ENCODE data around the gene BANF2.

The BANF2 gene

GRCh38 chr20:17674722-17675518 lies 24.8 kb upstream of the BANF2 start:
- Histone ChIP-seq H3K18ac (ENCODE audit: low read depth in 1 of 2, low read length in 2 of 2) (no peak overlapping the region), H3K36me3 (ENCODE audit: control insufficient read depth in 1 of 2, insufficient read depth in 2 of 2, low read depth in 1 of 2, low read length in 2 of 2) (peaks cover 38 to 74% of the 10 kb centered on the region in 2 experiments), H3K9me3 (ENCODE audit: control insufficient read depth, low read length) (no peaks in the 10 kb centered on the region), H3K27ac (ENCODE audit: low read length, poor library complexity, severe bottlenecking) (no peak overlapping the region), H2AK5ac (ENCODE audit: low read length, severe bottlenecking) (no peak overlapping the region), H3K9ac (ENCODE audit: low read length) (peak overlapping the region; percentile 0), H3K23ac (ENCODE audit: low read length in 2 of 2) (no peak overlapping the region), H3K4me1 (ENCODE audit: control insufficient read depth, insufficient read depth, low read depth, low read length) (peaks cover 19% of the 10 kb centered on the region), H3K4me3 (ENCODE audit: insufficient read depth in 1 of 2, low read depth in 1 of 2, low read length in 2 of 2) (no peak overlapping the region), H4K91ac (ENCODE audit: low read length) (no peak overlapping the region), H3K14ac (ENCODE audit: low read length in 2 of 2) (no peak overlapping the region), H2BK15ac (ENCODE audit: low read depth, poor library complexity, severe bottlenecking) (no peak overlapping the region), H3K4ac (ENCODE audit: low read depth in 1 of 2, low read length in 2 of 2) (no peak overlapping the region), H4K8ac (ENCODE audit: low read length) (no peak overlapping the region), H3K4me2 (ENCODE audit: low read length, poor library complexity, severe bottlenecking) (no peak overlapping the region), H2BK120ac (ENCODE audit: low read depth, low read length) (no peak overlapping the region), H2BK5ac (ENCODE audit: low read depth, low read length, poor library complexity, severe bottlenecking) (no peak overlapping the region), H3K27me3 (ENCODE audit: control insufficient read depth in 1 of 2, insufficient read depth in 1 of 2, low read length in 2 of 2) (no peaks in the 10 kb centered on the region), H2AFZ (ENCODE audit: low read depth, low read length) (no peak overlapping the region), H2BK12ac (ENCODE audit: low read length in 2 of 2) (no peak overlapping the region), H3K79me1 (replicated peaks; ENCODE audit: low read length, poor library complexity, severe bottlenecking) (peaks cover 1% of the 10 kb centered on the region)
- no peak for DNase-seq
- WGBS, result 91% methylated on average over 9 of the region's 9 CpGs

DNA sequence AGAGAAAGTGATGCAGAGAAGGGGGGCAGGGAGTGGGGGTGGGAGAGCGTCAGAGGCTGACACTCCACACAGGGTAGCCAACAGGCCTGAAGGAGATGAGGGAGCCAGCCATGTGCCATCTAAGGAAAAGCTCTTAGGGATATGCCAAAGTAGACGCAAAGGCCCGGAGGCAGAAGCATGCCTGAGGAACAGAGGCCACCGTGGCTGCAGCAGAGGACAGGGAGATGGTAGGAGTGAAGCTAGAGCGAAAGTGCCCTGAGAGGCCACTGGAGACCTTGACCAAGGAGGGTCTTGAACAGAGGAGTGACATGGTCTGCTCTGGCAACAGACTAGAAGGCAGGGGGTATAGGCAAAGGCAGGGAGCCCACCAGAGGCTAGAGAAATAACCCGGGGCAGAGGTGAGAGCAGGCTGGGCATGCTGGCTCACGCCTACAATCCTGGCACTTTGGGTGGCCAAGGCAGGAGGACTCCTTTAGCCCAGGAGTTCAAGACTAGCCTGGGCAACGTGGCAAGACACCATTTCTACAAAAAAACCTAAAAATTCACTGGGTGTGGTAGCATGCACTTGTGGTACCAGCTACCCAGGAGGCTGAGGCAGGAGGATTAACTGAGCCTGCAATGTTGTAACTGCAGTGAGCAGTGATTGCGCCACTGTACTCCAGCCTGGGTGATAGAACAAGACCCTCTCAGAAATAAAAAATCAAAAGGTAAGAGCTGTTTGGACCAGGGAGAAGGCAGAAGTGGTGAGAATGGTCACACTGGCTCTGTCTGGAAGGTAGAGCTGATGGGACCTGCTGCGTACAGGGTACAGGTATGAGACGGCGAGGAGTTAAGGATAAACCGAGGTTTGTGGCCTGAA lies 24.0 kb upstream of the BANF2 start:
- Histone ChIP-seq H2BK120ac (ENCODE audit: low read depth, low read length) (no peak overlapping the region), H3K4ac (ENCODE audit: low read depth in 1 of 2, low read length in 2 of 2) (no peak overlapping the region), H2BK12ac (ENCODE audit: low read length in 2 of 2) (no peak overlapping the region), H3K79me1 (replicated peaks; ENCODE audit: low read length, poor library complexity, severe bottlenecking) (peaks cover 1% of the 10 kb centered on the region), H3K23ac (ENCODE audit: low read length in 2 of 2) (no peak overlapping the region), H3K4me1 (ENCODE audit: control insufficient read depth, insufficient read depth, low read depth, low read length) (peaks cover 21% of the 10 kb centered on the region), H3K27me3 (ENCODE audit: control insufficient read depth in 1 of 2, insufficient read depth in 1 of 2, low read length in 2 of 2) (no peaks in the 10 kb centered on the region), H3K14ac (ENCODE audit: low read length in 2 of 2) (no peak overlapping the region), H2BK15ac (ENCODE audit: low read depth, poor library complexity, severe bottlenecking) (no peak overlapping the region), H3K18ac (ENCODE audit: low read depth in 1 of 2, low read length in 2 of 2) (peak overlapping the region in 1 of 2 experiments; percentile 18), H4K8ac (ENCODE audit: low read length) (no peak overlapping the region), H4K91ac (ENCODE audit: low read length) (no peak overlapping the region), H3K9ac (ENCODE audit: low read length) (peak overlapping the region; percentile 23), H2AK5ac (ENCODE audit: low read length, severe bottlenecking) (no peak overlapping the region), H3K27ac (ENCODE audit: low read length, poor library complexity, severe bottlenecking) (no peak overlapping the region), H3K4me2 (ENCODE audit: low read length, poor library complexity, severe bottlenecking) (no peak overlapping the region), H3K36me3 (ENCODE audit: control insufficient read depth in 1 of 2, insufficient read depth in 2 of 2, low read depth in 1 of 2, low read length in 2 of 2) (peaks cover 38 to 71% of the 10 kb centered on the region in 2 experiments), H2BK5ac (ENCODE audit: low read depth, low read length, poor library complexity, severe bottlenecking) (no peak overlapping the region), H2AFZ (ENCODE audit: low read depth, low read length) (no peak overlapping the region), H3K9me3 (ENCODE audit: control insufficient read depth, low read length) (no peaks in the 10 kb centered on the region), H3K4me3 (ENCODE audit: insufficient read depth in 1 of 2, low read depth in 1 of 2, low read length in 2 of 2) (no peak overlapping the region)
- DNase-seq, result no peak
- 88% methylated on average over 10 of the region's 13 CpGs for WGBS

- Histone ChIP-seq H2AFZ (ENCODE audit: low read depth, low read length) (no peak overlapping the region), H3K9ac (ENCODE audit: low read length) (peak overlapping the region; percentile 23), H3K36me3 (ENCODE audit: control insufficient read depth in 1 of 2, insufficient read depth in 2 of 2, low read depth in 1 of 2, low read length in 2 of 2) (peaks cover 37 to 65% of the 10 kb centered on the region in 2 experiments), H3K4me1 (ENCODE audit: control insufficient read depth, insufficient read depth, low read depth, low read length) (peaks cover 21% of the 10 kb centered on the region), H4K91ac (ENCODE audit: low read length) (no peak overlapping the region), H3K27ac (ENCODE audit: low read length, poor library complexity, severe bottlenecking) (no peak overlapping the region), H2BK120ac (ENCODE audit: low read depth, low read length) (no peak overlapping the region), H2BK12ac (ENCODE audit: low read length in 2 of 2) (no peak overlapping the region), H3K79me1 (replicated peaks; ENCODE audit: low read length, poor library complexity, severe bottlenecking) (peaks cover 1% of the 10 kb centered on the region), H3K4ac (ENCODE audit: low read depth in 1 of 2, low read length in 2 of 2) (no peak overlapping the region), H3K18ac (ENCODE audit: low read depth in 1 of 2, low read length in 2 of 2) (no peak overlapping the region), H3K4me2 (ENCODE audit: low read length, poor library complexity, severe bottlenecking) (no peak overlapping the region), H2BK15ac (ENCODE audit: low read depth, poor library complexity, severe bottlenecking) (no peak overlapping the region), H2BK5ac (ENCODE audit: low read depth, low read length, poor library complexity, severe bottlenecking) (no peak overlapping the region), H3K4me3 (ENCODE audit: insufficient read depth in 1 of 2, low read depth in 1 of 2, low read length in 2 of 2) (no peak overlapping the region), H2AK5ac (ENCODE audit: low read length, severe bottlenecking) (no peak overlapping the region), H3K23ac (ENCODE audit: low read length in 2 of 2) (no peak overlapping the region), H3K9me3 (ENCODE audit: control insufficient read depth, low read length) (no peaks in the 10 kb centered on the region), H4K8ac (ENCODE audit: low read length) (no peak overlapping the region), H3K27me3 (ENCODE audit: control insufficient read depth in 1 of 2, insufficient read depth in 1 of 2, low read length in 2 of 2) (no peaks in the 10 kb centered on the region), H3K14ac (ENCODE audit: low read length in 2 of 2) (no peak overlapping the region)
- DNase-seq, result no peak
- WGBS, result 100% methylated on average over 3 of the region's 4 CpGs
These were observed 23.4 kb upstream of the BANF2 start for GRCh38 chr20:17676378-17676759.

DNA sequence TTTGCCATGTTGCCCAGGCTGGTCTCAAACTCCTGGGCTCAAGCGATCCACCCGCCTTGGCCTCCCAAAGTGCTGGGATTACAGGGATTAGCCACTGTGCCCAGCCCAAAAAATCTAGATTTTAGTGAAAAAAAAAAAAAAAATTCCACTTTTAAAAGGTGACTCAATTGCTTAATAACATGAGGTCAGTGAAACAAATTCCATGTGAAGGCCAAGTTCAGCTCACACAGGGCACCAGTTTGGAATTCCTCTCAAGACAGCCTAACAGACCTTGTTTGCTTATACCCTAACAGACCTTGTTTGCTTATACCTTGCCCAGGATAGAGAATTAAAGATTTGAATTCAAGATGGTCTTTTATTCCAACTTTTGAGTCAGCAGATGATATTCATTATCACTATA lies 22.8 kb upstream of the BANF2 start:
- Histone ChIP-seq H2BK15ac (ENCODE audit: low read depth, poor library complexity, severe bottlenecking) (no peak overlapping the region), H3K18ac (ENCODE audit: low read depth in 1 of 2, low read length in 2 of 2) (no peak overlapping the region), H2AFZ (ENCODE audit: low read depth, low read length) (no peak overlapping the region), H3K27ac (ENCODE audit: low read length, poor library complexity, severe bottlenecking) (no peak overlapping the region), H3K23ac (ENCODE audit: low read length in 2 of 2) (no peak overlapping the region), H4K91ac (ENCODE audit: low read length) (no peak overlapping the region), H3K4me1 (ENCODE audit: control insufficient read depth, insufficient read depth, low read depth, low read length) (peaks cover 19% of the 10 kb centered on the region), H3K9me3 (ENCODE audit: control insufficient read depth, low read length) (no peaks in the 10 kb centered on the region), H4K8ac (ENCODE audit: low read length) (no peak overlapping the region), H2BK120ac (ENCODE audit: low read depth, low read length) (no peak overlapping the region), H3K79me1 (replicated peaks; ENCODE audit: low read length, poor library complexity, severe bottlenecking) (no peaks in the 10 kb centered on the region), H3K4me2 (ENCODE audit: low read length, poor library complexity, severe bottlenecking) (no peak overlapping the region), H2BK12ac (ENCODE audit: low read length in 2 of 2) (no peak overlapping the region), H3K4ac (ENCODE audit: low read depth in 1 of 2, low read length in 2 of 2) (no peak overlapping the region), H3K9ac (ENCODE audit: low read length) (peak overlapping the region; percentile 23), H2BK5ac (ENCODE audit: low read depth, low read length, poor library complexity, severe bottlenecking) (no peak overlapping the region), H3K14ac (ENCODE audit: low read length in 2 of 2) (no peak overlapping the region), H3K27me3 (ENCODE audit: control insufficient read depth in 1 of 2, insufficient read depth in 1 of 2, low read length in 2 of 2) (no peaks in the 10 kb centered on the region), H3K36me3 (ENCODE audit: control insufficient read depth in 1 of 2, insufficient read depth in 2 of 2, low read depth in 1 of 2, low read length in 2 of 2) (peaks cover 31 to 59% of the 10 kb centered on the region in 2 experiments), H2AK5ac (ENCODE audit: low read length, severe bottlenecking) (no peak overlapping the region), H3K4me3 (ENCODE audit: insufficient read depth in 1 of 2, low read depth in 1 of 2, low read length in 2 of 2) (no peak overlapping the region)
- WGBS, result no CpG with 5 or more reads among the region's 2 CpGs
- no peak for DNase-seq

Data from mesenchymal stem cell (in vitro differentiated cells and primary cell).